Gastroesophageal sphincter (tissue), 4 donors: ENCODE results near the gene BCL2. TPM values are rescaled to one million over a fixed set of nuclear protein-coding genes. Genes with fewer than 3 reads are reported as not detected.

Experiments
- ATAC-seq: fragments of 150-250 bp; one replicate; pipeline ENCODE4 v1.9.1; 2016; ENCODE audit warnings: mild to moderate bottlenecking, moderate library complexity
- H3K27ac ChIP-seq, 4 donors: fragments of 200-600 bp; sonication (generic) in 3 of 4; 1 replicate in 3 of 4; 2 replicates in 1 of 4; pipeline ENCODE4 v1.5.1; 2016 to 2019
- H3K27me3 ChIP-seq: fragments of 200-600 bp; sonication (generic); one replicate; pipeline ENCODE4 v1.5.1; 2019
- H3K36me3 ChIP-seq, 2 donors: fragments of 200-600 bp; sonication (generic); one replicate each; pipeline ENCODE4 v1.5.1; 2019; ENCODE audit warnings: control low read depth in 1 of 2
- H3K4me1 ChIP-seq, 3 donors: fragments of 200-600 bp; sonication (generic); 1 replicate in 2 of 3; 2 replicates in 1 of 3; pipeline ENCODE4 v1.5.1; 2016 to 2019; ENCODE audit warnings: control low read depth in 2 of 3
- H3K4me3 ChIP-seq, 2 donors: fragments of 200-600 bp; sonication (generic); one replicate each; pipeline ENCODE4 v1.5.1; 2019; ENCODE audit warnings: mild to moderate bottlenecking in 1 of 2, moderate library complexity in 1 of 2
- H3K9me3 ChIP-seq, 3 donors: fragments of 200-600 bp; sonication (generic); one replicate each; pipeline ENCODE4 v1.5.1; 2017 to 2019; ENCODE audit warnings: control low read depth in 2 of 3
- EP300 ChIP-seq: sonication (generic); formaldehyde crosslinking; IDR thresholded peaks from one replicate; pipeline ENCODE4 v1.6.1; 2017; ENCODE audit warnings: antibody characterized with exemption, mild to moderate bottlenecking
- POLR2A ChIP-seq, 2 donors: fragments of 450-650 bp; IDR thresholded peaks; one replicate each; pipeline ENCODE4 v1.6.1; 2017; ENCODE audit warnings: antibody characterized with exemption in 2 of 2, mild to moderate bottlenecking in 2 of 2, moderate library complexity in 1 of 2
- POLR2AphosphoS5 ChIP-seq: sonication (generic); formaldehyde crosslinking; IDR thresholded peaks from one replicate; pipeline ENCODE4 v1.6.1; 2017; ENCODE audit warnings: antibody characterized with exemption
- WGBS, 2 donors: methylation state at CpG; one replicate each; pipeline ENCODE4 v1.1.5; 2018; ENCODE audit warnings: low coverage in 1 of 2; 5-methylcytosine and 5-hydroxymethylcytosine counted together
- total RNA-seq, 4 donors: library from RNA; depleted of rRNA; stranded (reverse); fragments of >200 nt; gene quantifications; one replicate each; pipeline ENCODE4 v1.1.0, GENCODE V29; 2016
- TF ChIP-seq, protein P1 (sequence below), 4 experiments: fragments of 200-600 bp in 2 of 4; fragments of 450-650 bp in 2 of 4; sonication (generic) in 1 of 4; IDR thresholded peaks; one replicate each; pipeline ENCODE4 v1.5.1; 2017 to 2019; ENCODE audit warnings: antibody characterized with exemption in 4 of 4, mild to moderate bottlenecking in 2 of 4, moderate library complexity in 2 of 4

Gene BCL2
- total RNA-seq, 4 donors from 2014 or later, result 31.2 to 41.7 (median 32.7) TPM

DNA sequence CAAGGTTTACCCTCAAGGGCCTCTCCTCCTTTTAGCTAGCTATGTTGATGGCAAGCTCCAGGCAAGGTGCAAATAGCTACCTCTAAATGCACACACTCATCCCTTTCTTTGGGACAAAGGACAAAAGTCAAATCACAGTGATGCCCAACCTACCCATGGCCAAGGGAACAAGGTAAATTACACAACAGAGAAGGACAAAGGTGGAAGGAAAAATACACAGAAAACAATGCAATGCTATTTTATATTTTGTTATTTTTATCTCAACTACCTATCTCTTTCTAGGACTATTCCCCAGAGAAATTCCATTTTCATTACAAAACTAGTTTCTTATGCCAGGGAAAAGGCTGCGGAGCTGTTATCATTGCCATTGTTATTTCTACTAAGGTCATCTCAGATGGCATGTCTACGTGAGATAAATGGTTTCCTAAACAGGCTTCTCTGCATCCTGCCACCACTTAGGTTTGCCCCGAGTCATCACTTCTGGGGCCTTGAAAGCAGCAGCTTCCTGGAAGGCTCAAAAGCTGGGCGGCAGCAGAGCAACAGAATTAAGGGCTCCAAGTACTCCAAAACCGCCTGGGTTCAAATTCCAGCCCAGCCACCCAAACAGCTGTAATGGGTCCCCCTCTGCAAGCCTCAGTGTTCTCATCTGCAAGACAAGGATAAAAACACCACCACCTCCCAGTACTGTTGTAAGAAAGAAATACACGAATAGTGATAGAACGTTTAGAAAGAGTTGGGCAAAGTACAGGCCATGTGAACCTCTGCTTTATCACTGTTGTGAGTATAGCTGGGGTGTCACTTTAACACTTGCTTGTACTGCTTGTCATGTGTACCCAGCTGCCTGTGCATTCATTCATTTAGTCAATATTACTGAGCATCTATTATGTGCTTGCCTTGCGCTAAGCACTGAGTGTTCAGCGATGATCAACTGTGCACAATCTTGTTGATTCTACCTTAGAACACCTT is 20.9 kb downstream of the BCL2 start:
- WGBS, 2 donors, result 78 to 80% methylated on average over 5 to 7 of the region's 9 CpGs
- H3K4me3 ChIP-seq, result no peak overlapping the region
- ATAC-seq, result no peak
- no peaks in the 10 kb centered on the region for H3K27me3 ChIP-seq
- H3K36me3 ChIP-seq, result no peaks in the 10 kb centered on the region
- peaks cover 10 to 69% (median 14%) of the 10 kb centered on the region in 3 donors for H3K4me1 ChIP-seq
- TF ChIP-seq POLR2AphosphoS5 (no peak), EP300 (no peak), POLR2A (IDR thresholded peaks at IDR 0.05) (no peak)
- TF ChIP-seq, protein P1, sequence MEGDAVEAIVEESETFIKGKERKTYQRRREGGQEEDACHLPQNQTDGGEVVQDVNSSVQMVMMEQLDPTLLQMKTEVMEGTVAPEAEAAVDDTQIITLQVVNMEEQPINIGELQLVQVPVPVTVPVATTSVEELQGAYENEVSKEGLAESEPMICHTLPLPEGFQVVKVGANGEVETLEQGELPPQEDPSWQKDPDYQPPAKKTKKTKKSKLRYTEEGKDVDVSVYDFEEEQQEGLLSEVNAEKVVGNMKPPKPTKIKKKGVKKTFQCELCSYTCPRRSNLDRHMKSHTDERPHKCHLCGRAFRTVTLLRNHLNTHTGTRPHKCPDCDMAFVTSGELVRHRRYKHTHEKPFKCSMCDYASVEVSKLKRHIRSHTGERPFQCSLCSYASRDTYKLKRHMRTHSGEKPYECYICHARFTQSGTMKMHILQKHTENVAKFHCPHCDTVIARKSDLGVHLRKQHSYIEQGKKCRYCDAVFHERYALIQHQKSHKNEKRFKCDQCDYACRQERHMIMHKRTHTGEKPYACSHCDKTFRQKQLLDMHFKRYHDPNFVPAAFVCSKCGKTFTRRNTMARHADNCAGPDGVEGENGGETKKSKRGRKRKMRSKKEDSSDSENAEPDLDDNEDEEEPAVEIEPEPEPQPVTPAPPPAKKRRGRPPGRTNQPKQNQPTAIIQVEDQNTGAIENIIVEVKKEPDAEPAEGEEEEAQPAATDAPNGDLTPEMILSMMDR (IDR thresholded peaks at IDR 0.05), result no peak
- H3K9me3 ChIP-seq, result no peaks in the 10 kb centered on the region
- H3K27ac ChIP-seq, result peak overlapping the region in 3 of 4 donors; percentile 61 to 76 (median 63)

DNA sequence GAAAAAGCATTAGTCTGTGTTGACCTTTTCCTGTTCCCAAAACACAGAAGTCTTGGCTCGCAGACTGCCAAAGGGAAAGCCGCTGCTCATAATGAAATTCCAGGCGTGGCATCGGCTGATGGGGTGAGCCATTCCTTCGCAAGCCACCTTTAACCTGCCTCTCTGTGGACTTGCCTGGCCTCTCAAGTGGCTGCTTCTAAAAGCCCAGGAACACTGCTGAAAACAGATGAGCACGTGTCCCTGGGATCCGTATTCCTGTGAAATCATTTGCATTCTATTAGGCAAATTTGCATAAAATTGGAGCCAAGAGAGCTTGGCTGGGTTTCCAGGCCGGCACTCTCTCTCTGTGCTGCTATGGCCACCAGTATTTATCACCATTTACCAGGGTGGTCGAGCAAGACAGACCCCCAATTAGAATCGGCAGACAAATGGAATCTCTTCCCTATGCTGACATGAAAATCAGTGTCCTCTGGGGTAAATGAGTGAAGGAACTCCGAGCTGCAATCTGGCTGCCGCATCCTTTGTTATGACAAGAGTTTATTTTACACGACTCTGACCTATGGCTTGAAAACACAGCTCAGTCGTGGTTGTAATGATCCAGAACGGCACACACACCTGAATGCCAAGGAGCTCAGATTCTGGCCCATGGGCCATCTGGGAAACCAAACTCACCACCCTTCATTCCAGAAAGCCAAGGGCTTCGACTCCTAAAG is 21.7 kb downstream of the BCL2 start:
- ATAC-seq, result peak; percentile 49
- H3K4me3 ChIP-seq, result peak overlapping the region in 1 of 2 donors; percentile 4

DNA sequence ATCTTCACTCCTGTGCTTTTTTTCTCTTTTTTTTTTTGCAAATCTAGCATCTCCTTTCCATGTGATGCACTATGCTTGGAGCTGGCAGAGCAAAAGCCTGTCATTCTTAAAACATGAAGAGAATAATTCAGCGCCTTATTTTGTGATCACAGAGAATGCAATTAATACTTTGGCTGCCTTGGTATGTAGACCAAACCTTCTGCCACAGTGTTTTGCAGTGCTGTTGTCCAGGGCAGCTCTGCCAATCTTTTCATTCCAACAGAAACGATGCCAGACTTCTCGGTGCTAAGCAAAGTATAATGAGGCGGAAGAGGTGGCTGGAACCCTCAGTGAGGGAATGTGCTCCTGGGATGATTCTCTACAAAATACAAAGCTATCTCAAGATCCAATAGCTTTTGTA is 25.6 kb downstream of the BCL2 start:
- WGBS, 2 donors, result 51% methylated on average over 4 of the region's 4 CpGs; no CpG with 5 or more reads in 1 of the 2 donors
- Histone ChIP-seq H3K4me3 (no peak overlapping the region), H3K4me1 (peaks cover 17 to 72% (median 18%) of the 10 kb centered on the region in 3 donors), H3K27ac (peak overlapping the region in 3 of 4 donors; percentile 46 to 67 (median 55)), H3K9me3 (no peaks in the 10 kb centered on the region), H3K27me3 (no peaks in the 10 kb centered on the region), H3K36me3 (no peaks in the 10 kb centered on the region)
- TF ChIP-seq POLR2AphosphoS5 (peak; percentile 15), EP300 (no peak), POLR2A (IDR thresholded peaks at IDR 0.05) (no peak)
- peak; percentile 53 for ATAC-seq

More for the DNA sequence above, 21.7 kb downstream of the BCL2 start:
- TF ChIP-seq POLR2AphosphoS5 (peak; percentile 71), EP300 (no peak)
- Histone ChIP-seq H3K4me1 (peaks cover 11 to 69% (median 19%) of the 10 kb centered on the region in 3 donors), H3K9me3 (no peaks in the 10 kb centered on the region), H3K27me3 (no peaks in the 10 kb centered on the region), H3K36me3 (no peaks in the 10 kb centered on the region), H3K27ac (peak overlapping the region; percentile 41 to 76 (median 62))
- 33 to 51% methylated on average over 7 to 11 of the region's 16 CpGs for WGBS, 2 donors

DNA sequence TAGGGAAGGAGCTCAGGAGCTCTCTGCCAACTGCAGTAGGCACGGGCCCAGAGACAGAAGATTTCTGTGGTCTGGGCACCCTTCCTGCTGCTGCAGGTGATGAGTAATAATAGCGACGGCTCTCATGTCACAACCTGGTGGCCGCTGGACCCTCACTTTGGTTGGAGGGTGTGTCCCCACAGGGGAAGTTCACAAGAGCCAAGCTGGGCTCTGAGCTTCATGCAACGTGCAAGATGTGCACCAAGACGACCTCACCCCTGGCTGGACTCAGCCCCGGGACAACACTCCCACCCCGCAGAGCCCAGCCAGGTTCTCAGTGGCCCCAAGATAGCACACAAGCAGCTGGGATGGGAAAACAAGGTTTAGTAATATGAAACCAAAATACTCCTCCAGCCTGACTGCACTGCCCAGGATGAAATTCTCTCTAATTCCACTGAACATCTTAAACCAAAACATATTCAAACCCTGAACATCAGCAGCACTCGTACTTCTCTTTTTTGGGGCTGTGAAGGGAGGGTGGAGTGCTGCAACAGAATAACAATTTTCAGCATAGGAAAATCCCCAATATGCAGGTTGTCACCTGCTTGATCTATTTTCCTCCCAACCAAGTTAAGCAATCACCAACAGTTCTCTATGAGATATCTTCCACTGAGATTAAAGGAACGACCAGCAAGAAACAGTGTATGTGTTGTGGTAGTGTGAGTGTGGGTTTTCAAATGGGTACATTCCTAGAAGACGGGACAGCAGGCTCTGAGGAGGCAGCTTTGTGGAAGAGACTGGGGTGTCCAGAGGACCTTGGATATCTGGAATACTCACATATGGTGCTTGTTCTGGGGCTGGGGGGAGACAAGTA is 26.5 kb downstream of the BCL2 start:
- WGBS, 2 donors, result 47% methylated on average over 7 of the region's 11 CpGs; no CpG with 5 or more reads in 1 of the 2 donors
- Histone ChIP-seq H3K4me1 (peaks cover 14 to 72% (median 17%) of the 10 kb centered on the region in 3 donors), H3K9me3 (no peaks in the 10 kb centered on the region), H3K27ac (peak overlapping the region in 3 of 4 donors; percentile 46 to 67 (median 55)), H3K27me3 (no peaks in the 10 kb centered on the region), H3K4me3 (no peak overlapping the region), H3K36me3 (no peaks in the 10 kb centered on the region)
- no peak for TF ChIP-seq POLR2AphosphoS5
- no peak for TF ChIP-seq EP300
- TF ChIP-seq, protein P1 (IDR thresholded peaks at IDR 0.05), result no peak
- no peak for TF ChIP-seq POLR2A (IDR thresholded peaks at IDR 0.05)
- ATAC-seq, result no peak

DNA sequence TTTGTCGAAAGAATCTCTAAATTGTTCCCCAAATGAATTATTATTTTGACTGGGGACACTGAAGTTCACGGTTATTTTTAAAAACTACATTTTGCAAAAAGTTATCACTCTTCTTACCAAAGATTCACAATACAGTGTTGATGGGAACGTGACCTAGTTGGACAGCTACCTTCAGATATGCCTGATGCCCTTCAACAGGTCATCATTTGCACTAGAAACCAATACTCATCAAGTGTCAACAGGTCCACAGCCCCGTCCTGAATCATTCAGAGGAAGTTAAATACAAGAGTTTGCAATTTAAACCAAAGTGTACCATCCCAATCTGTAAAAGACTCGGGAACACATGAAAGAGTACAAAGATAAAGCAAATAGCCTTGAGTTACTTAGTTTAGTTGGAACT is 28.3 kb downstream of the BCL2 start:
- Histone ChIP-seq H3K36me3 (no peaks in the 10 kb centered on the region), H3K9me3 (no peaks in the 10 kb centered on the region), H3K27me3 (no peaks in the 10 kb centered on the region), H3K4me3 (no peak overlapping the region), H3K4me1 (peaks cover 11 to 80% (median 19%) of the 10 kb centered on the region in 3 donors), H3K27ac (no peak overlapping the region)
- 82 to 86% methylated on average over 5 of the region's 5 CpGs for WGBS, 2 donors
- no peak for ATAC-seq
- TF ChIP-seq POLR2A (IDR thresholded peaks at IDR 0.05) (no peak), POLR2AphosphoS5 (no peak), EP300 (no peak)
- TF ChIP-seq, protein P1 (IDR thresholded peaks at IDR 0.05), result no peak
